Tongue (tissue), 2 donors: Measurements from ENCODE around the gene INSR. TPM values are rescaled to one million over a fixed set of nuclear protein-coding genes. Genes with fewer than 3 reads are reported as not detected.
"Not testable (repeated sequence)": the region's sequence is repeated elsewhere in the genome, so short reads cannot be mapped to it uniquely, and the experiment has no call there.

Experiments used
- DNase-seq: peaks from one replicate; pipeline ENCODE4 v3.0.0-alpha.2; 2015
- total RNA-seq: library from RNA; depleted of rRNA; stranded (reverse); fragments of >200 nt; gene quantifications from one replicate; pipeline ENCODE4 v1.2.3, GENCODE V29; 2014

INSR gene
- total RNA-seq, 1 donor from 2014 or later: 54.2 TPM

DNA sequence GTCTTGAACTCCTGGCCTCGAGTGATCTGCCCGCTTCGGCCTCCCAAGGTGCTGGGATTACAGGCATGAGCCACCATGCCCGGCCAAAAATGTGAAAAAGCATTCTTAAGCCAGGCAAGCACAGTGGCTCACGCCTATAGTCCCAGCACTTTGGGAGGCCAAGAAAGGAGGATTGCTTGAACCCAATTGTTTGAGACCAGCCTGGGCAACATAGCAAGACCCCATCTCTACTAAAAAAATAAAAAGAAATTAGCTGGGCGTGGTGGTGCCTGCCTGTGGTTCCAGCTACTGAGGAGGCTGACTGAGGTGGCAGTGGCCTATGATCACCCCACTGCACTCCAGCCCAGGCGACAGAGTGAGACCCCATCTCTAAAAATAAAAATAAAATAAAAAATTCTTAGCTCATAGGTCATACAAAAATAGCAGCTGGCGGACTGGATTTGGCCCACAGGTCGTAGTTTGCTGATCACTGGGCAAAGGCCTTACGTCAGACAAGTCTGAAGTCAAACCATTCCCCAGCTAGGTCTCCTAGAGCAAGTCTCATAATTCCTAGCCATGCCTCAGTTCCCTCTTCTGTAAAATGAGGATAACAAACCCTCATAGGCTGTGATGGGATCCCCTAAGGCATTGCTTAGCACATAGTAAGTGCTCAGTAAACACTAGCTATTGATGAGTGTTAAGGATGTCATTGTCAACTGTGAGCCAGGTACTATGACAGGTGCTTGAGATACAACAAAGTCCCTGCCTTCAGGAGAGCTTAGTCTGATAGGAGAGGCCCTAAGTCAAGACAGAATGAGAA is 36.0 kb downstream of the INSR start:
- DNase-seq: no peak

DNA sequence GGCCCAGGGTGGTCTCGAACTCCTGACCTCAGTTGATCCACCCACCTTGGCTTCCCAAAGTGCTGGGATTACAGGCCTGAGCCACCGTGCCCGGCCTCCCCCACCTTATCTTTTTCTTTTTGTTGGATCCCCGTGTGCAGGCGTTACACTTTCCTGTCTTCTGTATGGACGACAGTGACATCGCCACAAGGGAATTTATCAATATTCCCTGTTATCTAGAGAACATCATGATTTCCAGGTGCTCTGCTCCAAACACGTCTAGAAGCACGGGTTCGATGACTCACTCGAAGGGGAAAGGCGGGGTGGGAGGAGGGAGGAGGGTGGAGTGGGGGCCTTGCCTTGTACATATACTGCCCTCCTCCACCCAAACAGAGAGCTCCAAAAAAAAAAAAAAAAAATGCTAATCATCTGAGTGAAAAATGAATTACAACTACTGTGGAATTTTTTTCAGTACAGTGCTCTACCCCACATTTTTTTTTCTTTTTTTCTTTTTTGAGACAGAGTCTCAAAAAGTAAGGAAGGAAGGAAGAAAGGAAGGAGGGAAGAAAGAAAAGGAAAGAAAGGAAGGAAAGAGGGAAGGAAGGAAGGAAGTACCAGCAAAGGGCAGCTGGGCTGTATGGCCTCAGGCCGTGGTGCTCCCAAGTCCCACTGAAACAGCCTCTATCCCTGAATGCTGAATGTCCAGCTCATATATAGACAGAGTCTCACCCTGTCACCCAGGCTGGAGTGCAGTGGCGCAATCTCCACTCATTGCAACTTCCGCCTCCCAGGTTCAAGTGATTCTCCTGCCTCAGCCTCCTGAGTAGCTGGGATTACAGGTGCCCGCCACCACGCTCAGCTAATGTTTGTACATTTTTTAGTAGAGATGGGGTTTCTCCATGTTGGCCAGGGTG is 36.8 kb downstream of the INSR start:
- no peak for DNase-seq

DNA sequence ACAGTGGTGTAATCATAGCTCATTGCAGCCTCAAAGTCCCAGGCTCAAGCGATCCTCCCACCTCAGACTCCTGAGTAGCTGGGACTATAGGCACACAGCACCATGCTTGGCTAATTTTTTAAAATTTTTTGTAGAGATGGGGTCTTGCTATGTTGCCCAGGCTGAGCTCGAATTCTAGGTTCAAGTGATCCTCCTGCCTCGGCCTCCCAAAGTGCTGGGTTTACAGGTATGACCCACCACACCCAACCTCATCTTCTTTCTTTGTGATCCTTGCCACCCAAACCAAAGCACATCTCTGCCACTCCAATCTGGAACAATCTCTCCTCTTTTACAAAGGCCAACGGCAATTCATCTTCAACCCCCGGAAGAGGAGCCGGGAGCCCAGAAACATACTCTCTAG is 38.6 kb downstream of the INSR start:
- DNase-seq: no peak

DNA sequence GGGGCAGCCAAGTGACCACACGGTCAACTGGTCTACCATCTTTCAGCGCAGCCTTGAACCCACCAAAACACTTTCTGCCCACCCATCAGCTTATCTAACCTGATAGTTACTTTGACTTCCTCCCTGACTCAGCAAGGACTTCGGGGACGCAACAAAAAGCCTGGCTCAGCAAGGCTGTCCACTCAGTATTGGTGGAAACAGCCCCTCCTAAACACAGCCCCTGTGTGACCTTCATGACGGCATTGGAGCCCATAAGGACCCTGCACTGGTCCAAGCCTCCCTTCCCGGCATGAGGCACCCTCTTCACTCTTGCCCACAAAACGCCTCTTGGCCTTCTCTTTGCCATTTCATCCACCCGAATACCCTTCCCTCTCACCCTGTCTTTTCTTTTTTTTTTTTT is 39.1 kb downstream of the INSR start:
- no peak for DNase-seq

DNA sequence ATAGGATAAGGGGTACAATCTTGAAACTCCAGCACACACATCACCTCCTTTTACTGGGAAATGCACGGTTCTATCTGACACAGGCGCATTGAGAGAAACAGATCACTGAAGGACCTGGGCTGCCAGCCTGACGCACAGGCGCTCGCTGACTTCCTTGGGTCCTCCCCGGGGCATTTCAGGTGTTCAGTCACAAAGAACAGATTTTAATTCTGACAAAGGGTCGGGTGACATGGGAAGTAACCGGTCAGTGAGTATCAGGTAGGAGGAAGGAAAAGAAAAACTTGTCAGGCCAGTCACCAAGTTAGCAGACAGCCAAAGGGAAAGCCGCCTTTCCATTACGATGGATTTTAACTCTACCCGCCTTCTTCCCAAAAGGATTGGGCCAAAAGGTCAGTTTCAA is 39.6 kb downstream of the INSR start:
- no peak for DNase-seq

DNA sequence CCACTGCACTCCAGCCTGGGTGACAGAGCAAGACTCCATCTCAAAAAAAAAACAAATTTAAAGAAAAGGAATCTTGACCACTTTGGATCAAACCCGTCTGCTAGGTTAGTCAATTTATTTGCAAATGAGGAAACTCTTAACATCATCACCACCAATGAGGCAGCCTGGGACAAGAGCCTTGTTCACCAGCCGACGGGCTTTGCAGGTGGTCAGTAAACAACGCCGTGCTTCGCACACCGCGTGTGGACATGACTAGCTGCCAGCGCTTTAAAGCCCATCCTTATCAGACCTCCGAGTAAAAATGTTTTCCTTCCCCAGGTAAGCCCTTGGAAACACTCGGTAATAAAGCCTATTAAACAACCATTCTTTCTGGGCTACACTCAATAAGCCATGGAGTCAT is 41.9 kb downstream of the INSR start:
- no peak for DNase-seq

DNA sequence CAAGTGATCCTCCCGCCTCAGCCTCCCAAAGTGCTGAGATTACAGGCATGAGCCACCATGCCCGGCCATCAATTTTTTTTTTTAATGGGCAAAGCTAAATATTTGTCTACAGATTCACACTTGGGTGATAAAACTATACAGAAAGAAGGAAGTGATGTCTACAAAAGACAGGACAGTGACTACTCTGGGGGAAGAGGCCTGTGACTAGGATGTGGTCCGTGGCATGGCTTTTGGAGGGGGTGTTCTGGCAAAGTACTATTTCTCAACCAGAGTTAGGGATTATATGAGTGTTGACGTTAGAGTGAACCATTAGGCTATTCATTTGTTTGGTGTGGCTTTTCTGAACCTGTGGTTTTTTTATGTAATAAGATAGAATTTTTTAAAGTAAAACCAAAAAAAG is 42.7 kb downstream of the INSR start:
- DNase-seq: no peak

DNA sequence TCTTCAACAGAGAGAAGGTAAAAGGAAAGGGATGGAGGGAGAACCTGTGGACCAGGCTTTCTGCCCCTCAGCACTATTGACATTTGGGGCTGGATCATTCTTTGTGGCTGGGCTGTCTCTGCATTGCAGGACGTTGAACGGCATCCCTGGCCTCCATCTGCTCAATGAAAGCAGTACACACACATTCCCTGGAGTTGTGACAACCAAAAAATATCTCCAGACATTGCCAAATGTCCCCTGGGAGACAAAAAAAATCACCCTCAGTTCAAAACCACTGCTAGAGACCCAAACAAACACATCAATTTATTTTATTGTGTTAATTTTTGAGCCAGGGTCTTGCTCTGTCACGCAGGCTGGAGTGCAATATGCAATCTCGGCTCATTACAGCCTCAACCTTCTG is 43.3 kb downstream of the INSR start:
- no peak for DNase-seq

DNA sequence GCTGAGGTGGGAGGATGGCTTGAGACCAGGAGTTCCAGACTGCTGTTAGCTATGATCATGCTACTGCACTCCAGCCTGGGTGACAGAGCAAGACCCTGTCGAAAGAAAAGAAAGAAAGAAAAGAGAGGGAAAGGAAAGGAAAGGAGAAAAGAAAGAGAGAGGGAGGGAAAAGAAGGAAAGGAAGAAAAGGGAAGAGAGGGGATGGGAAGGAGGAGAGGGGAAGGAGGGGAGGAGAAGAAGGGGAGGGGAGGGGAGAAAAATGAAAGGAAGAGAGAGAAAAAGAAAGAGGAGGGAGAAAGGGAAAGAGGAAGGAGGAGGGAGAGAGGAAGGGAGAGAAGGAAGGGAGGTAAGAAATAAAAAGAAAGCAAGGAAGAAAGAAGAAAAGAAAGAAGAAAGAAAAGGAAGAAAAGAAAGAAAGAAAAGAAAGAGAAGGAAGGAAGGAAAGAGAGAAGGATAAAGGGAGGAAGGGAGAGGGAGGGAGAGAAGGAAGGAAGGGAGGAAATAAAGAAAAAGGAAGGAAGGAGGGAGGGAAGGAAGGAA is 44.1 kb downstream of the INSR start:
- DNase-seq: no peak

DNA sequence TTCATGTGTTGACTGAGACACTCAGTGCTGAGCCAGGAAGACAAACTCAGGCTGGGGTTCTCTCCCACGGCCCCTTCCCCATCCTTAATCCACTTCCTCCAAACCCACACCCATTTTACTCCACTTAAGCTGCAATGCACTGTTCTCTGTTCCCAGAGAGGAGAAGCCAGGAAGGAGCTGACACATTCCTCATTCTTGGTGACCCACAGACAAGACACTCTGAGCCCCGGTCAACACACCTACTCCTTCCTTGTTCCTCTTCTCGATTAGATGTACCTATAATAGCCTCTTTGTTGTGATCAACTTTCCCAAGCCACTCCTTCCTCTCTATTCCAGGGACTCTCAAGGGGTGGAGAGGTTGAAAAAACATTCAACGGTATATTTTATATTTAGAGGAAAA is 47.1 kb downstream of the INSR start:
- no peak for DNase-seq

DNA sequence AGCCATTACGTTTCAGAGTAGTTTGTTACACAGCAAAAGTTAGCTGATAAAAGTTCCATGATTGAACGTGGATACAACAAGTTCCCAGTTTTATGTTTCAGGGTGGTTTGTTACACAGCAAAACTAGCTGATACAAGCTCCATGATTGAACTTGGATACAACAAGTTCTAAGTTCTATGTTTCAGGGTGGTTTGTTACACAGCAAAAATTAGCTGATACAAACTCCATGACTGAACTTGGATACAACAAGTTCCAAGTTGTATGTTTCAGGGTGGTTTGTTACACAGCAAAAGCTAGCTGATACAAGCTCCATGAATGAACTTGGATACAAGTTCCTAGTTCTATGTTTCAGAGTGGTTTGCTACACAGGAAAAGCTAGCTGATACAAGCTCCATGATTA is 47.6 kb downstream of the INSR start:
- DNase-seq: no peak

DNA sequence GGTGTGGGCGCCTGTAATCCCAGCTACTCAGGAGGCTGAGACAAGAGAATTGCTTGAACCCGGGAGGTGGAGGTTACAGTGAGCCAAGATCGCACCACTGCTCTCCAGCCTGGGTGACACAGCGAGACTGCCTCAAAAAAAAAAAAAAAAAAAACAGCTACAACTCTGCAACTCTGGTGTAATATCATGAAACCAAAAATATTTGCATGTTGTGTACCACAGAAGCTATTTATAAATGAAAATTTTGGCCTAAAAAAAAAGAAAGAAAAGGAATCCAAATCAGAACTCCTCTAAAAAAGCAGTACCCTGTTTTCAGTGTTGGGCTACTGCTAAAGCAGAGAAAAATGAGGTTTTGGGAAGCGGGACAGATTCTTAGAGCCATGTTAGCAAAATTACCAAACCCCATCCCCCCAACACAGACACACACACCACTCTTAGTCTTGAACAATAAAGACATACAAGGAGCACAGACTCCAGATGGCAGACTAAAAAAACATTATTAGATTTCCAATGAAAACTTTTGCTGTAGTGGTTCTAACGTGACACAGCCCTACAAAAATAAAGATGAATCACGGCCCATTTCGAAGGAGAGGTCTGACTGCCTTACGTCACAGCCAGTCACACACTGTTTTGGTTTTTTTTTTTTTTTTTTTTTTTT is 51.5 kb downstream of the INSR start:
- DNase-seq: no peak

DNA sequence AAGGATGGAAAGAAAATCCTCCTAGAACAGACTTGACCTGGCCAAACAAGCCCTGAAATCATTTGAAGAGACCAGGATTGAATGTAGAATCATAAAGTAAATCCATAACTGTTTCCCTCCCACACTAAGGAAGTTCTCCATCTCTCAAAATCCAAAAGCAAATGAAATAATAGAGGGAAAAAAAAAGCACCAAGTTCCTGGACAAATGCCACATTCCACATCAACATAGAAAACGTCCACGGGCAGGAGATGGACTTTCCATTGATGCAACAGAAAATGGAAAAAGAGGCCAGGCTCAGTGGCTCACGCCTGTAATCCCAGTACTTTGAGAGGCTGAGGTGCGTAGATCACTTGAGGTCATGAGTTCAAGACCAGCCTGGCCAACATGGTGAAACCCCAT is 56.2 kb downstream of the INSR start:
- no peak for DNase-seq

DNA sequence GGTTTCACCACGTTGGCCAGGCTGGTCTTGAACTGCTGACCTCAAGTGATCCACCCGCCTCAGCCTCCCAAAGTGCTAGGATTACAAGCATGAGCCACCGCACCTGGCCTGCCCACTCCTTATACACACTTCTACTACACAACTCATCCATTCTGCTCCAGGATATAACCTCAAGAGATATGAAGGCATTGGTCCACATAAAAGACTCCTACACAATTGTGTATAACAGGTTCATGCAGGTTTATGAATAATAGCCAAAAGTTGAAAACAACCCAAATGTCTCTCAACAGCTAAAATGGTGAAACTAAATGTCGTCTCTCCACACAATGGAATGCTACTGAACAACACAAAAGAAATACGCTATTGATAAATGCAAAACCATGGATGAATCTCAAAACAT is 58.1 kb downstream of the INSR start:
- no peak for DNase-seq

DNA sequence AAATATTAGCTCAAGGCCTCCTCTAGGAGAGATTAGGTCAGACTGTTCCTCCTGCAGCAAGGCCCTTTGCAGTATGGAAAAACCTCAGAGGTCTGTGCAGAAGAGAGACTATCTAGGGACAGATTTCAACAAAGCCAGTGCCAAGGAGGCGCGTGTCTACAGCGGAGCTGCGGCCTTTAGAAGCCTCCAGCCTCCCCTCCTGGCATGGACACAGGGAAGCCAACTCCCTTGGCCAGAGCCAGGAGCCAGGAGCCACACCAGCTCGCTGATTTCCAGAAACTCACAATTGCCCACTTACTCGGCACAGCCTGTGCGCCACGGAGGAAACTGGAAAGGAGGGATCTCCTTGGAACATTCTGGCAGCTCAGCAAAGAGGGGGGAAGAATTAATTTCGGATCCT is 63.4 kb downstream of the INSR start:
- DNase-seq: no peak

DNA sequence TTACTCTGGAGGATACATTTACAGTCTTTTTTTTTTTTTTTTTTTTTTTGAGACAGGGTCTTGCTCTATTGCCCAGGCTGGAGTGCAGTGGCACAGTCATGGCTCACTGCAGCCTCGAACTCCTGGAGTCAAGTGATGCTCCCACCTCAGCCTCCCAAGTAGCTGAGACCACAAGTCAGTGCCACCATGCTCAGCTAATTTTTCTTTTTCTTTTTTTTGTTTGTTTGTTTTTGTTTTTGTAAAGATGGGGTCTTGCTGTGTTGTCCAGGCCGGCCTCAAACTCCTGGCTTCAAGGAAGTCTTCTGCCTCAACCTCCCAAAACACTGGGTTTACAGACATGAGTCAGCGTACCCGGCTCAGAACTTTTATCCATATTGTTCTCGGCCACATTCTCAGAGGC is 64.5 kb downstream of the INSR start:
- DNase-seq: no peak

DNA sequence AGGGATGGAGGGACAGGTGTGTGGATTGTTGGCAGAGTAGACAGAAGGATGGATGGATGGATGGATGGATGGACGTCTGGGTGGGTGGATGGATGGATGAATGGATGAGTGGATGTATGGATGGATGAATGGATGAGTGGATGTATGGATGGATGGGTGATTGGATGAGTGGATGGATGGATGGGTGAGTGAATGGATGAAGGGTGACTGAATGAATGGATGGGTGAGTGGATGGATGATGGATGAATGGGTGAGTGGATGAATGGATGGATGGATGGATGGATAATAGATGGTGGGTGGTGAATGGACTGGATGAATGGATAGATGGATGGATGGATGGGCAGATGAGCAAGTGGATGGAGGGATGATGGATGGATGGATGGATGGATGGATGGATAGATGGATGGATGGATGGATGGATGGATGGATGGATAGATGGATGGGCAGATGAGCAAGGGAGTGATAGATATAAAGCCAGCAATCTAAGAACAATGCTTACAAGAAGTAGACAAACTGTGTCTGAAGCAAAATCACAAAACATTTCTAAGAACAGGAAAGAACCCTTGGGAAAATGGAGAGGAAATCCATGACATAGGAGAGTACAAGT is 65.2 kb downstream of the INSR start:
- no peak for DNase-seq

DNA sequence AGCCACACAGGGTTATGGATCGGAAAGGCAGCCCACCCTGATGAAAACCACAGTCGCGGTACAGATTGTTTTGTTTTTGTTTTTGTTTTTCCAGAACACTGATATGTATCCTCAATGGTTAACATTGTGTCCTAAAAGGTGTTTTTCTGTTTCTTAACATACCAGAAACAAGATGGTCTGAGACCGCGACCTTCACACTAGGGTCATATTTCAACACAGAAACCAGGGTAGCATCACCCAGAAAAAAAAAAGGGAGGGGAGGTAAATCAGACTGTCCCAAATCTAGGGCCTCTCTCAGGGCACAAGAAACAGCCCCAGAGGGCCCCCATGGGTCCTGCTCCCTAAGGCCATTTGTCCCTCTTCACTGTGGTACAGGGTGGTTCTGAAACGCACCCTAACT is 66.5 kb downstream of the INSR start:
- no peak for DNase-seq

DNA sequence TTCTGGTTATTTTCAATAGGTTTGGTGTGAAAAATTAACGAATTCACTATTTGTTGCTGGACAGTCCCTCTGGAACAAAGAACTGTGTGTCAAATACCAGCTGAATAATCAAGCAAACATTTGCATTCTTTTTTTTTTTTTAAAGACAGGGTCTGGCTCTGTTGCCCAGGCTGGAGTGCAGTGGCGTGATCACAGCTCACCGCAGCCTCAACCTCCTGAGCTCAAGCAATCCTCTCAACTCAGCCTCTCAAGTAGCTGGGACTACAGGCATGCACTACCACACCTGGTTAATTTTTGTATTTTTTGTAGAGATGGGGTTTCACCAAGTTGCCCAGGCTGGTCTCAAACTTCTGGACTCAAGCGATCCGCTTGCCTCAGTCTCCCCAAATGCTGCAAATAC is 67.1 kb downstream of the INSR start:
- not testable (repeated sequence) for DNase-seq

DNA sequence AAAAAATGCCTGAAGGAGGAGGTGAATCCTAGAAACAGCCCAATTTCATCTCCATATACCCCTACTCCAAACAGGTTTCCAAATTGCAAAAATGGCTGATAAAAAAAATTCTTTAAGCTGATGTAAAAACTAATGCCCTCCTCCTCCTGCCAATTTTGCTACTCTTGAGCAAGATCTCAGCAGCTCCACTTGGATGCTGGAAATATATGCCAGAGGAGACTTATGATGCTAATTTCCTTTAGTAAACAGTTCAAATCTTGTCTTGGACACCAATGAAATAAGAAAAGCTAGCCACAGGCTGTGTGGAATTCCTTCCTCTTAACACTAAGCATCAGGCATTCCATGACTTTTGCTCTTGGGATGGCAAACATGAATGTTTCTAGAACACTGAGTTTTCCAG is 67.5 kb downstream of the INSR start:
- DNase-seq: no peak

DNA sequence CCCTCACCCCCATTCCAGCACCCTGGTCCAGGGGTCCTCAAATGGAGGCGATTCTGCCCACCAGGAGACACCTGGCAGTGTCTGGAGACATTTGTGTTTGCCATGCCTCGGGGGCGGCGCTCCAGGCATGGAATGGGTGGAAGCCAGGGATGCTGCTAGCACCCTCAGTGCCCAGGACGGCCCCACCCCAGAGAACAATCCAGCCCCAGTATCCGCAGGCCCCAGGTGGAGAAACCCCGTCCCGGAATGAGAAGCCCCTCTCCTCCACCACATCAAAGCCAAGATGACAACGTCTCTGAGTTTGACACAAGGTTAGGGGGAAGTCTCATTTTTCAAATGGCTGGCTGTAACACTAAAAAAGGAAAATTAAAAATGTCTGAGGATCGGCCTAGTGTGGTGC is 68.5 kb downstream of the INSR start:
- no peak for DNase-seq

DNA sequence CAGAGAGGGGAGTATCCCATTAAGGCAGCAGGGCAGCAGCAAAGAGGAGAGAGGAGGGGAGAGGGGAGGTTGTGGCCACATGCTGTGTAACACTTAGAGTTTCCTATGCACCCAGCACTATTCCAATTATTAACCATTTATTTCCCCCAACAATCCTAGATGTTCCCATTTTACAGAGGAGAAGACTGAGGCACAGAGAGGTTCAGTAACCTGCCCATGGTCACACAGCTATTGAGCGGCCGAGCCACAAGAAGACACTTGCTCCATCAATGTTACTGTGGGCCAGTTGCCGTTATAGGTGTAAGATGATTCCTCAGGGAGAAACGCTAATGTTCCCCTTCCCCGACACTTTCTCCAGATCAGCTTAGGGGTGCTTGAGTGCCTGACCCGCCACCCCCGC is 69.2 kb downstream of the INSR start:
- no peak for DNase-seq
